ENCODE results near the gene HPN. TPM values are rescaled to one million over a fixed set of nuclear protein-coding genes. Genes with fewer than 3 reads are reported as not detected.

The HPN gene
- total and polyA plus RNA-seq, 2 donors (not counting 3 experiments of a cell fraction or from before 2014, with no cell fraction given), result 0.10 TPM; not detected in 1

GRCh38 chr19:35112995-35113688 lies 71.6 kb downstream of the HPN start:
- Histone ChIP-seq H3K4me2 (ENCODE audit: insufficient read depth, low read length) (no peak overlapping the region), H4K20me1 (replicated peaks; ENCODE audit: control insufficient read depth, extremely low read depth, insufficient read depth, low read length) (no peaks in the 10 kb centered on the region), H3K27me3 (ENCODE audit: control insufficient read depth in 2 of 2, insufficient read depth in 2 of 2, low read length in 2 of 2) (no peaks in the 10 kb centered on the region), H3K9me3 (replicated peaks; ENCODE audit: control insufficient read depth, insufficient read depth, low read length) (no peaks in the 10 kb centered on the region), H3K36me3 (ENCODE audit: control insufficient read depth in 2 of 2, extremely low read depth in 1 of 2, insufficient read depth in 2 of 2, low read length in 2 of 2) (no peaks in the 10 kb centered on the region), H3K79me2 (ENCODE audit: control insufficient read depth, insufficient read depth, low read length) (no peaks in the 10 kb centered on the region), H2AFZ (ENCODE audit: low read depth, low read length) (no peak overlapping the region), H3K9ac (replicated peaks; ENCODE audit: extremely low read depth, insufficient read depth, low read length) (no peak overlapping the region), H3K9me1 (replicated peaks; ENCODE audit: control insufficient read depth, extremely low read depth, insufficient read depth, low read length) (no peaks in the 10 kb centered on the region), H3K4me3 (replicated peaks in 1 of 3; ENCODE audit: insufficient read depth in 1 of 3, low read depth in 1 of 3, low read length in 3 of 3) (no peak overlapping the region), H3K4me1 (ENCODE audit: control insufficient read depth, extremely low read depth, insufficient read depth, low read length) (no peaks in the 10 kb centered on the region), H3K27ac (ENCODE audit: insufficient read depth, low read depth, low read length) (no peak overlapping the region)
- BruUV-seq (replicated peaks), result no TSS peak
- ChIA-PET CTCF (interaction anchor here (3.2 kb wide), 1 partner anchor 22 kb away, joined by 17 read pairs; the partner anchor contains the start of gene LGI4), POLR2A (no interaction called here)
- DNase-seq (ENCODE audit: low read depth, low spot score) (no peak), FAIRE-seq (no peak)
- intact Hi-C loops (cut with micrococcal nuclease), result no loop called here
- TF ChIP-seq, protein P1, sequence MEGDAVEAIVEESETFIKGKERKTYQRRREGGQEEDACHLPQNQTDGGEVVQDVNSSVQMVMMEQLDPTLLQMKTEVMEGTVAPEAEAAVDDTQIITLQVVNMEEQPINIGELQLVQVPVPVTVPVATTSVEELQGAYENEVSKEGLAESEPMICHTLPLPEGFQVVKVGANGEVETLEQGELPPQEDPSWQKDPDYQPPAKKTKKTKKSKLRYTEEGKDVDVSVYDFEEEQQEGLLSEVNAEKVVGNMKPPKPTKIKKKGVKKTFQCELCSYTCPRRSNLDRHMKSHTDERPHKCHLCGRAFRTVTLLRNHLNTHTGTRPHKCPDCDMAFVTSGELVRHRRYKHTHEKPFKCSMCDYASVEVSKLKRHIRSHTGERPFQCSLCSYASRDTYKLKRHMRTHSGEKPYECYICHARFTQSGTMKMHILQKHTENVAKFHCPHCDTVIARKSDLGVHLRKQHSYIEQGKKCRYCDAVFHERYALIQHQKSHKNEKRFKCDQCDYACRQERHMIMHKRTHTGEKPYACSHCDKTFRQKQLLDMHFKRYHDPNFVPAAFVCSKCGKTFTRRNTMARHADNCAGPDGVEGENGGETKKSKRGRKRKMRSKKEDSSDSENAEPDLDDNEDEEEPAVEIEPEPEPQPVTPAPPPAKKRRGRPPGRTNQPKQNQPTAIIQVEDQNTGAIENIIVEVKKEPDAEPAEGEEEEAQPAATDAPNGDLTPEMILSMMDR (IDR thresholded peaks at IDR 0.05; ENCODE audit: extremely low read depth in 1 of 2, insufficient read depth in 1 of 2, low read depth in 1 of 2, low read length in 2 of 2), result no peak
- TF ChIP-seq POLR2A (IDR thresholded peaks at IDR 0.05; ENCODE audit: low read depth, low read length) (no peak), MYC (IDR thresholded peaks at IDR 0.05; ENCODE audit: low read depth, low read length) (no peak), JUN (IDR thresholded peaks at IDR 0.05; ENCODE audit: borderline replicate concordance, insufficient read depth, insufficient read length, low read depth) (no peak), GATA2 (IDR thresholded peaks at IDR 0.05; ENCODE audit: insufficient read depth, insufficient read length, low read depth, low read length) (no peak), FOS (IDR thresholded peaks at IDR 0.05; ENCODE audit: borderline replicate concordance, insufficient read depth, low read length) (no peak), POLR2AphosphoS5 (IDR thresholded peaks at IDR 0.05; ENCODE audit: insufficient read depth, low read depth, low read length) (no peak), EZH2 (IDR thresholded peaks at IDR 0.05; ENCODE audit: borderline replicate concordance, low read depth, low read length, severe bottlenecking) (no peak)
- TF ChIP-seq, protein P2, sequence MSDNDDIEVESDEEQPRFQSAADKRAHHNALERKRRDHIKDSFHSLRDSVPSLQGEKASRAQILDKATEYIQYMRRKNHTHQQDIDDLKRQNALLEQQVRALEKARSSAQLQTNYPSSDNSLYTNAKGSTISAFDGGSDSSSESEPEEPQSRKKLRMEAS (IDR thresholded peaks at IDR 0.05; ENCODE audit: insufficient read depth, insufficient read length), result no peak
- dilution Hi-C loops (cut with MboI; ENCODE audit: extremely low pct_ligation_motif_present, low sequenced_read_pairs), result no loop called here
